GM12878 (cell line): ENCODE measurements around the gene PDE10A. TPM values are rescaled to one million over a fixed set of nuclear protein-coding genes. Genes with fewer than 3 reads are reported as not detected.

Source experiments
- ATAC-seq: fragments of 200-7000 bp; cut with Tn5 transposase; 3 replicates; pipeline ENCODE4 v1.9.1; 2020; ENCODE audit warnings: mild to moderate bottlenecking, moderate library complexity
- BruUV-seq: library from RNA; stranded (reverse); fragments of 400-500 nt; replicated peaks from 2 replicates; lab custom pipeline; 2021; lab: Mats Ljungman, UMichigan
- CTCF ChIA-PET: fragments of 300-600 bp; sonication (Branson Sonifier 250); formaldehyde crosslinking; extraction: SDS; loops from one replicate; lab custom pipeline; 2021; ENCODE audit warnings: inconsistent platforms; lab: Yijun Ruan, JAX
- POLR2A ChIA-PET: fragments of 350-600 bp; formaldehyde crosslinking; extraction: SDS; loops from one replicate; lab custom pipeline; 2021; ENCODE audit warnings: inconsistent platforms; lab: Charles Lee
- RAD21 ChIA-PET: fragments of 300-600 bp; sonication (Branson Sonifier 250); formaldehyde crosslinking; loops from one replicate; lab custom pipeline; 2023; ENCODE audit warnings: antibody characterized with exemption; ENCODE audit not compliant: unreplicated experiment; lab: Charles Lee
- SMC1A ChIA-PET: fragments of 300-600 bp; sonication (Branson Sonifier 250); formaldehyde crosslinking; loops from one replicate; lab custom pipeline; 2023; ENCODE audit not compliant: unreplicated experiment, uncharacterized antibody; lab: Charles Lee
- DNase-seq: peaks from one replicate; pipeline ENCODE4 v3.0.0-alpha.2; 2011; ENCODE audit warnings: low read depth, low spot score
- FAIRE-seq: peaks from 3 replicates; lab custom pipeline; 2011; peaks lifted over from hg19 to GRCh38; lab: Jason Lieb, UNC
- H2AFZ ChIP-seq: 2 replicates; pipeline ENCODE4 v1.6.0; 2011; ENCODE audit warnings: low read depth, low read length, control low read depth; ENCODE audit not compliant: control insufficient read depth
- H3K27ac ChIP-seq: 2 replicates; pipeline ENCODE4 v1.5.1; 2011; ENCODE audit warnings: control low read depth; ENCODE audit not compliant: control insufficient read depth, insufficient read depth
- H3K27me3 ChIP-seq, 2 experiments: replicated peaks in 1 of 2; 2 replicates each; pipeline versions ENCODE4 v1.6.0 to v1.6.1; 2011; ENCODE audit warnings: low read length in 1 of 2; ENCODE audit not compliant: control insufficient read depth in 2 of 2, insufficient read depth in 2 of 2
- H3K36me3 ChIP-seq, 2 experiments: 2 replicates each; pipeline ENCODE4 v1.5.1; 2011; ENCODE audit warnings: low read length in 1 of 2; ENCODE audit not compliant: control insufficient read depth in 2 of 2, insufficient read depth in 2 of 2
- H3K4me1 ChIP-seq: 2 replicates; pipeline ENCODE4 v1.6.1; 2011; ENCODE audit warnings: mild to moderate bottlenecking, low read length, moderate library complexity, mixed read lengths; ENCODE audit not compliant: control insufficient read depth, insufficient read depth
- H3K4me2 ChIP-seq: 2 replicates; pipeline ENCODE4 v1.6.0; 2011; ENCODE audit warnings: control low read depth; ENCODE audit not compliant: control insufficient read depth, insufficient read depth
- H3K4me3 ChIP-seq: fragments of 200-600 bp; sonication (generic); 2 replicates; pipeline ENCODE4 v1.5.1; 2016
- H3K79me2 ChIP-seq: 2 replicates; pipeline ENCODE4 v1.6.0; 2011; ENCODE audit warnings: low read length; ENCODE audit not compliant: control insufficient read depth, insufficient read depth
- H3K9ac ChIP-seq: 2 replicates; pipeline ENCODE4 v1.8.0; 2011; ENCODE audit warnings: low read length, control low read depth, mixed read lengths; ENCODE audit not compliant: control insufficient read depth, insufficient read depth
- H3K9me3 ChIP-seq: replicated peaks from 3 replicates; pipeline ENCODE4 v1.5.1; 2011; ENCODE audit warnings: mild to moderate bottlenecking, low read length; ENCODE audit not compliant: control insufficient read depth, insufficient read depth
- H4K20me1 ChIP-seq: 2 replicates; pipeline ENCODE4 v1.6.0; 2011; ENCODE audit not compliant: control insufficient read depth, insufficient read depth
- FOS ChIP-seq: IDR thresholded peaks from 3 replicates; pipeline ENCODE4 v1.6.1; 2011; ENCODE audit warnings: borderline replicate concordance; ENCODE audit not compliant: insufficient read length; ENCODE audit errors: extremely low read depth
- HDAC2 ChIP-seq: fragments of 200-600 bp; sonication (generic); IDR thresholded peaks from 2 replicates; pipeline ENCODE4 v1.6.1; 2017
- MYB ChIP-seq: fragments of 150-350 bp; IDR thresholded peaks from 2 replicates; pipeline ENCODE4 v1.6.1; 2014; ENCODE audit warnings: mild to moderate bottlenecking, low read depth, low read length, borderline replicate concordance
- NR2C2 ChIP-seq: IDR thresholded peaks from 2 replicates; pipeline ENCODE4 v1.6.1; 2011; ENCODE audit warnings: borderline replicate concordance, low read depth; ENCODE audit not compliant: control insufficient read depth, insufficient read length
- NR2F1 ChIP-seq: fragments of 450-650 bp; conservative IDR thresholded peaks from 2 replicates; pipeline ENCODE4 v1.6.1; 2017; ENCODE audit warnings: mild to moderate bottlenecking
- PAX5 ChIP-seq: IDR thresholded peaks from 2 replicates; pipeline ENCODE4 v1.6.1; 2011; ENCODE audit warnings: low read depth, low read length, borderline replicate concordance
- TCF12 ChIP-seq: IDR thresholded peaks from 2 replicates; pipeline ENCODE4 v1.6.1; 2011; ENCODE audit warnings: low read depth, mild to moderate bottlenecking, low read length
- WGBS: methylation state at CpG from one replicate; pipeline ENCODE4 v1.1.6; 2016; ENCODE audit warnings: low lambda C conversion rate; ENCODE audit not compliant: insufficient replicate concordance, insufficient coverage; ENCODE audit errors: missing lambda C conversion rate; 5-methylcytosine and 5-hydroxymethylcytosine counted together
- in situ Hi-C: fragments of 300-500 bp; cut with MboI; formaldehyde crosslinking; loops from 9 replicates; pipeline ENCODE4 v1.14.3; 2018; ENCODE audit warnings: mixed read lengths
- intact Hi-C: fragments of 100-400 bp; cut with micrococcal nuclease; formaldehyde crosslinking; loops from one replicate; pipeline ENCODE4 v1.14.2; 2022; ENCODE audit not compliant: unreplicated experiment
- polyA plus RNA-seq, 11 experiments: library from polyadenylated mRNA; depleted of rRNA in 4 of 11; unstranded in 6 of 11; stranded (reverse) in 5 of 11; fragments of >200 nt; fragmentation: Nextera tagmentation in 4 of 11; fragmentation: Illumina TruSeq in 1 of 11; extraction: Ambion mirVana in 4 of 11; extraction: Trizol in 1 of 11; gene quantifications; 1 replicate in 1 of 11; 2 replicates in 10 of 11; pipeline versions ENCODE4 v1.2.1 to v1.2.3, GENCODE V29; 2011 to 2016; ENCODE audit warnings: inconsistent platforms in 2 of 11, missing spikeins in 2 of 11, low read depth in 1 of 11
- total RNA-seq, 4 experiments: library from RNA; depleted of rRNA in 3 of 4; stranded (reverse); fragments of >200 nt in 3 of 4; fragmentation: Illumina TruSeq in 1 of 4; extraction: Trizol in 1 of 4; gene quantifications; 2 replicates each; pipeline versions ENCODE4 v1.2.1 to v1.2.3, GENCODE V29; 2013 to 2021
- TF ChIP-seq, protein P1 (sequence below): fragments of 450-650 bp; IDR thresholded peaks from 2 replicates; pipeline ENCODE4 v1.6.1; 2017; ENCODE audit warnings: borderline replicate concordance
- TF ChIP-seq, protein P2 (sequence below): IDR thresholded peaks from 2 replicates; pipeline ENCODE4 v1.6.1; 2012; ENCODE audit warnings: low read depth, low read length, improper control_type of control experiment
- TF ChIP-seq, protein P3 (sequence below): fragments of 450-650 bp; formaldehyde crosslinking; IDR thresholded peaks from 2 replicates; pipeline ENCODE4 v1.4.0; 2020; ENCODE audit warnings: mild to moderate bottlenecking, moderate library complexity
- TF ChIP-seq, protein P4 (sequence below): IDR thresholded peaks from 2 replicates; pipeline ENCODE4 v1.6.1; 2011; ENCODE audit warnings: low read depth, low read length, improper control_type of control experiment, borderline replicate concordance
- TF ChIP-seq, protein P5 (sequence below): IDR thresholded peaks from 2 replicates; pipeline ENCODE4 v1.6.1; 2011; ENCODE audit warnings: borderline replicate concordance, low read depth, mild to moderate bottlenecking, moderate library complexity, low read length; ENCODE audit not compliant: insufficient read depth, poor library complexity, severe bottlenecking
- TF ChIP-seq, protein P6 (sequence below), 3 experiments: IDR thresholded peaks in 2 of 3; conservative IDR thresholded peaks in 1 of 3; 2 replicates each; pipeline ENCODE4 v1.5.1; 2011; ENCODE audit warnings: low read depth in 3 of 3, low read length in 3 of 3, mild to moderate bottlenecking in 3 of 3, control low read depth in 2 of 3, moderate library complexity in 2 of 3, inconsistent platforms in 1 of 3, mixed read lengths in 1 of 3; ENCODE audit not compliant: control insufficient read depth in 2 of 3, insufficient read depth in 1 of 3; ENCODE audit errors: extremely low read depth in 1 of 3

Gene PDE10A
- total and polyA plus RNA-seq, 10 of the 15 experiments (the other 5 are each of a cell fraction or from before 2014, with no cell fraction given) = under 0.01 to 1.3 (median 0.03) TPM; not detected in 2

DNA sequence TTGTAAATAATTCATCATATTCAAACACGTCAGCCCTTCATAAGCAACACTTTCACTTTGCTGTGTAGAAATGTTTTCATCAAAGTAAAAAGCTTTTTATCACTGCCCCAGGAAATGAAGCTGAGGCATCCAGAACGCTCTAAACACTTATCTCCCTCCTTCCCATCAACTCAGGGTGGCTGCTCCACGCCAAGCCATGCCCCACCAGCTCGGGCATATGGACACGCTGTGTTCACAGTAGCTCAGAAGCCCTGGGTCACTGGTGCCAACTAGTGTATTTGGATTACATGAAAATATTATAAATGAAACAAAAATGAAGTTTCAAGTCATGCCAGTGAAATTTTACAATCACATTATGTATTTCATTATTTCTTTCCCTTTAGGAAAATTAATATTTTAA is 10.3 kb downstream of the PDE10A start:
- ChIA-PET RAD21 (no interaction called here), CTCF (no interaction called here), SMC1A (no interaction called here), POLR2A (no interaction called here)
- in situ Hi-C loops = no loop called here
- no TSS peak for BruUV-seq
- Histone ChIP-seq H3K27ac (no peak overlapping the region), H3K79me2 (no peaks in the 10 kb centered on the region), H3K36me3 (no peaks in the 10 kb centered on the region), H3K9ac (no peak overlapping the region), H3K4me2 (no peak overlapping the region), H2AFZ (no peak overlapping the region), H4K20me1 (no peaks in the 10 kb centered on the region), H3K27me3 (no peaks in the 10 kb centered on the region; a peak in 2 of 4 replicates), H3K4me3 (no peak overlapping the region), H3K9me3 (no peaks in the 10 kb centered on the region), H3K4me1 (no peaks in the 10 kb centered on the region)
- DNase-seq (no peak), ATAC-seq (no peak), FAIRE-seq (no peak)
- WGBS = 15% methylated on average over 5 of the region's 5 CpGs
- intact Hi-C loops = no loop called here
- TF ChIP-seq, protein P1, sequence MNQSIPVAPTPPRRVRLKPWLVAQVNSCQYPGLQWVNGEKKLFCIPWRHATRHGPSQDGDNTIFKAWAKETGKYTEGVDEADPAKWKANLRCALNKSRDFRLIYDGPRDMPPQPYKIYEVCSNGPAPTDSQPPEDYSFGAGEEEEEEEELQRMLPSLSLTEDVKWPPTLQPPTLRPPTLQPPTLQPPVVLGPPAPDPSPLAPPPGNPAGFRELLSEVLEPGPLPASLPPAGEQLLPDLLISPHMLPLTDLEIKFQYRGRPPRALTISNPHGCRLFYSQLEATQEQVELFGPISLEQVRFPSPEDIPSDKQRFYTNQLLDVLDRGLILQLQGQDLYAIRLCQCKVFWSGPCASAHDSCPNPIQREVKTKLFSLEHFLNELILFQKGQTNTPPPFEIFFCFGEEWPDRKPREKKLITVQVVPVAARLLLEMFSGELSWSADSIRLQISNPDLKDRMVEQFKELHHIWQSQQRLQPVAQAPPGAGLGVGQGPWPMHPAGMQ = no peak
- TF ChIP-seq TCF12 (no peak), HDAC2 (no peak), NR2C2 (no peak), FOS (no peak), NR2F1 (no peak), PAX5 (no peak), MYB (no peak)
- TF ChIP-seq, protein P2, sequence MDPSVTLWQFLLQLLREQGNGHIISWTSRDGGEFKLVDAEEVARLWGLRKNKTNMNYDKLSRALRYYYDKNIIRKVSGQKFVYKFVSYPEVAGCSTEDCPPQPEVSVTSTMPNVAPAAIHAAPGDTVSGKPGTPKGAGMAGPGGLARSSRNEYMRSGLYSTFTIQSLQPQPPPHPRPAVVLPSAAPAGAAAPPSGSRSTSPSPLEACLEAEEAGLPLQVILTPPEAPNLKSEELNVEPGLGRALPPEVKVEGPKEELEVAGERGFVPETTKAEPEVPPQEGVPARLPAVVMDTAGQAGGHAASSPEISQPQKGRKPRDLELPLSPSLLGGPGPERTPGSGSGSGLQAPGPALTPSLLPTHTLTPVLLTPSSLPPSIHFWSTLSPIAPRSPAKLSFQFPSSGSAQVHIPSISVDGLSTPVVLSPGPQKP = no peak
- TF ChIP-seq, protein P3, sequence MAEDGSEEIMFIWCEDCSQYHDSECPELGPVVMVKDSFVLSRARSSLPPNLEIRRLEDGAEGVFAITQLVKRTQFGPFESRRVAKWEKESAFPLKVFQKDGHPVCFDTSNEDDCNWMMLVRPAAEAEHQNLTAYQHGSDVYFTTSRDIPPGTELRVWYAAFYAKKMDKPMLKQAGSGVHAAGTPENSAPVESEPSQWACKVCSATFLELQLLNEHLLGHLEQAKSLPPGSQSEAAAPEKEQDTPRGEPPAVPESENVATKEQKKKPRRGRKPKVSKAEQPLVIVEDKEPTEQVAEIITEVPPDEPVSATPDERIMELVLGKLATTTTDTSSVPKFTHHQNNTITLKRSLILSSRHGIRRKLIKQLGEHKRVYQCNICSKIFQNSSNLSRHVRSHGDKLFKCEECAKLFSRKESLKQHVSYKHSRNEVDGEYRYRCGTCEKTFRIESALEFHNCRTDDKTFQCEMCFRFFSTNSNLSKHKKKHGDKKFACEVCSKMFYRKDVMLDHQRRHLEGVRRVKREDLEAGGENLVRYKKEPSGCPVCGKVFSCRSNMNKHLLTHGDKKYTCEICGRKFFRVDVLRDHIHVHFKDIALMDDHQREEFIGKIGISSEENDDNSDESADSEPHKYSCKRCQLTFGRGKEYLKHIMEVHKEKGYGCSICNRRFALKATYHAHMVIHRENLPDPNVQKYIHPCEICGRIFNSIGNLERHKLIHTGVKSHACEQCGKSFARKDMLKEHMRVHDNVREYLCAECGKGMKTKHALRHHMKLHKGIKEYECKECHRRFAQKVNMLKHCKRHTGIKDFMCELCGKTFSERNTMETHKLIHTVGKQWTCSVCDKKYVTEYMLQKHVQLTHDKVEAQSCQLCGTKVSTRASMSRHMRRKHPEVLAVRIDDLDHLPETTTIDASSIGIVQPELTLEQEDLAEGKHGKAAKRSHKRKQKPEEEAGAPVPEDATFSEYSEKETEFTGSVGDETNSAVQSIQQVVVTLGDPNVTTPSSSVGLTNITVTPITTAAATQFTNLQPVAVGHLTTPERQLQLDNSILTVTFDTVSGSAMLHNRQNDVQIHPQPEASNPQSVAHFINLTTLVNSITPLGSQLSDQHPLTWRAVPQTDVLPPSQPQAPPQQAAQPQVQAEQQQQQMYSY (CRISPR knock-in tag) = no peak
- TF ChIP-seq, protein P4, sequence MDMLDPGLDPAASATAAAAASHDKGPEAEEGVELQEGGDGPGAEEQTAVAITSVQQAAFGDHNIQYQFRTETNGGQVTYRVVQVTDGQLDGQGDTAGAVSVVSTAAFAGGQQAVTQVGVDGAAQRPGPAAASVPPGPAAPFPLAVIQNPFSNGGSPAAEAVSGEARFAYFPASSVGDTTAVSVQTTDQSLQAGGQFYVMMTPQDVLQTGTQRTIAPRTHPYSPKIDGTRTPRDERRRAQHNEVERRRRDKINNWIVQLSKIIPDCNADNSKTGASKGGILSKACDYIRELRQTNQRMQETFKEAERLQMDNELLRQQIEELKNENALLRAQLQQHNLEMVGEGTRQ = no peak
- TF ChIP-seq, protein P5, sequence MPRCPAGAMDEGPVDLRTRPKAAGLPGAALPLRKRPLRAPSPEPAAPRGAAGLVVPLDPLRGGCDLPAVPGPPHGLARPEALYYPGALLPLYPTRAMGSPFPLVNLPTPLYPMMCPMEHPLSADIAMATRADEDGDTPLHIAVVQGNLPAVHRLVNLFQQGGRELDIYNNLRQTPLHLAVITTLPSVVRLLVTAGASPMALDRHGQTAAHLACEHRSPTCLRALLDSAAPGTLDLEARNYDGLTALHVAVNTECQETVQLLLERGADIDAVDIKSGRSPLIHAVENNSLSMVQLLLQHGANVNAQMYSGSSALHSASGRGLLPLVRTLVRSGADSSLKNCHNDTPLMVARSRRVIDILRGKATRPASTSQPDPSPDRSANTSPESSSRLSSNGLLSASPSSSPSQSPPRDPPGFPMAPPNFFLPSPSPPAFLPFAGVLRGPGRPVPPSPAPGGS = no peak
- TF ChIP-seq, protein P6, sequence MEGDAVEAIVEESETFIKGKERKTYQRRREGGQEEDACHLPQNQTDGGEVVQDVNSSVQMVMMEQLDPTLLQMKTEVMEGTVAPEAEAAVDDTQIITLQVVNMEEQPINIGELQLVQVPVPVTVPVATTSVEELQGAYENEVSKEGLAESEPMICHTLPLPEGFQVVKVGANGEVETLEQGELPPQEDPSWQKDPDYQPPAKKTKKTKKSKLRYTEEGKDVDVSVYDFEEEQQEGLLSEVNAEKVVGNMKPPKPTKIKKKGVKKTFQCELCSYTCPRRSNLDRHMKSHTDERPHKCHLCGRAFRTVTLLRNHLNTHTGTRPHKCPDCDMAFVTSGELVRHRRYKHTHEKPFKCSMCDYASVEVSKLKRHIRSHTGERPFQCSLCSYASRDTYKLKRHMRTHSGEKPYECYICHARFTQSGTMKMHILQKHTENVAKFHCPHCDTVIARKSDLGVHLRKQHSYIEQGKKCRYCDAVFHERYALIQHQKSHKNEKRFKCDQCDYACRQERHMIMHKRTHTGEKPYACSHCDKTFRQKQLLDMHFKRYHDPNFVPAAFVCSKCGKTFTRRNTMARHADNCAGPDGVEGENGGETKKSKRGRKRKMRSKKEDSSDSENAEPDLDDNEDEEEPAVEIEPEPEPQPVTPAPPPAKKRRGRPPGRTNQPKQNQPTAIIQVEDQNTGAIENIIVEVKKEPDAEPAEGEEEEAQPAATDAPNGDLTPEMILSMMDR (IDR thresholded peaks at IDR 0.05 in 2 of 3, conservative IDR thresholded peaks at IDR 0.05 in 1 of 3; ENCODE audit: control insufficient read depth in 2 of 3, extremely low read depth in 1 of 3, insufficient read depth in 1 of 3, low read depth in 3 of 3, low read length in 3 of 3) = no peak
